Heart left ventricle (tissue), 13 donors: ENCODE measurements around the gene ANGPTL7.

Source experiments
- CTCF ChIP-seq, 12 donors: fragments of 200-600 bp; sonication (generic) in 4 of 12; IDR thresholded peaks; one replicate each; pipeline versions ENCODE4 v1.5.0 to v1.8.0; 2018 to 2022; ENCODE audit warnings: antibody characterized with exemption in 12 of 12, mild to moderate bottlenecking in 5 of 12
- POLR2A ChIP-seq, 2 donors: fragments of 450-650 bp; IDR thresholded peaks; one replicate each; pipeline ENCODE4 v1.6.1; 2017; ENCODE audit warnings: antibody characterized with exemption in 2 of 2, mild to moderate bottlenecking in 2 of 2, moderate library complexity in 2 of 2
- donor health status: ischemic (EF 13 %, LVEDD 7.1; RV severe dilation, severe dysfunction).
- donor health status: DM: no; HTN: yes; CAD: no.
- donor health status: DM: no; HTN: no; CAD: no.
- donor health status: ischemic (EF 25% LVEDD 6.9; RV normal size, moderate dysfunction).
- donor health status: ischemic (EF 25% LVEDD 5.7; RV mildly dilated, moderate dysfunction).
- donor health status: ischemic (EF 35%, LVEDD 5.7; RV mildly dilated, moderate dysfunction).
- donor health status: nonischemic (EF 11% LVEDD 7.7; RV severe dilation, severe dysfunction).
- donor health status: DM: yes; HTN: yes; CAD: no.
- donor health status: PGD.
- donor health status: ischemic (EF 29% LVEDD 5.4; RV normal size, mild dysfunction).
- donor health status: nonischemic (EF 23%, LVEDD 6.1; RV moderate dilation, normal function).

- TF ChIP-seq CTCF (IDR thresholded peaks at IDR 0.05) (no peak), POLR2A (IDR thresholded peaks at IDR 0.05) (no peak)
Measured at GRCh38 chr1:11157867-11158266, 31.3 kb upstream of the ANGPTL7 start.
